AG09319 (cell line): Measurements from ENCODE around the gene GPLD1.

ENCODE experiments used
- DNase-seq: peaks from one replicate; pipeline ENCODE4 v3.0.0-alpha.2; 2010; ENCODE audit warnings: low read depth; ENCODE audit errors: extremely low read depth
- CTCF ChIP-seq: IDR thresholded peaks from 2 replicates; pipeline ENCODE4 v1.5.1; 2011; ENCODE audit warnings: low read depth, mild to moderate bottlenecking, inconsistent platforms, low read length, moderate library complexity

GPLD1 gene

GRCh38 chr6:24489470-24489869 is at the start of gene GPLD1:
Gene GPLD1, minus strand, starts transcription at chr6:24489578. Its CDS starts 67 bp downstream, at chr6:24489511.
- no peak for TF ChIP-seq CTCF
- no peak for DNase-seq

- no peak for DNase-seq
- TF ChIP-seq CTCF, result no peak
These were observed 48.5 kb upstream of the GPLD1 start for GRCh38 chr6:24537771-24538385.

- no peak for DNase-seq
These were observed 47.8 kb upstream of the GPLD1 start for GRCh38 chr6:24537082-24537699.

GRCh38 chr6:24536466-24536865 is 47.1 kb upstream of the GPLD1 start:
- DNase-seq, result no peak
- TF ChIP-seq CTCF, result no peak

More at GRCh38 chr6:24537082-24537699, 47.8 kb upstream of the GPLD1 start:
- TF ChIP-seq CTCF, result no peak

- no peak for DNase-seq
These were observed 45.8 kb upstream of the GPLD1 start for GRCh38 chr6:24535210-24535609.

GRCh38 chr6:24534329-24534728 is 45.0 kb upstream of the GPLD1 start:
- TF ChIP-seq CTCF, result no peak
- DNase-seq, result no peak

More at GRCh38 chr6:24535210-24535609, 45.8 kb upstream of the GPLD1 start:
- TF ChIP-seq CTCF, result no peak

GRCh38 chr6:24529985-24530384 is 40.6 kb upstream of the GPLD1 start:
- TF ChIP-seq CTCF, result no peak
- DNase-seq, result no peak
